HG03342 (cell line): Measurements from ENCODE around the gene ZNHIT1.

Source experiments
- ATAC-seq: cut with Tn5 transposase; IDR thresholded peaks from one replicate; pipeline ENCODE4 v1.9.1; 2021; ENCODE audit warnings: mild to moderate bottlenecking, moderate library complexity; ENCODE audit not compliant: unreplicated experiment

Gene ZNHIT1

GRCh38 chr7:101216860-101217387 is 1.0 kb upstream of the ZNHIT1 start:
- ATAC-seq: no peak

GRCh38 chr7:101218236-101219125 is 516 bp downstream of the ZNHIT1 start:
- peak; percentile 19 for ATAC-seq

GRCh38 chr7:101220295-101220694 is 2.3 kb downstream of the ZNHIT1 start:
- ATAC-seq: no peak

GRCh38 chr7:101222275-101222830 is 4.4 kb downstream of the ZNHIT1 start:
- ATAC-seq: no peak

- no peak for ATAC-seq
Observed at GRCh38 chr7:101223528-101223927, 5.6 kb downstream of the ZNHIT1 start.

GRCh38 chr7:101225650-101226049 is 7.7 kb downstream of the ZNHIT1 start:
- no peak for ATAC-seq

- ATAC-seq: no peak
Observed at GRCh38 chr7:101226721-101227120, 8.8 kb downstream of the ZNHIT1 start.

- ATAC-seq: no peak
Observed at GRCh38 chr7:101231644-101232043, 13.7 kb downstream of the ZNHIT1 start.

- ATAC-seq: no peak
Observed at GRCh38 chr7:101232141-101232850, 14.3 kb downstream of the ZNHIT1 start.

- no peak for ATAC-seq
Observed at GRCh38 chr7:101233907-101234547, 16.1 kb downstream of the ZNHIT1 start.

GRCh38 chr7:101234636-101235035 is 16.7 kb downstream of the ZNHIT1 start:
- ATAC-seq: no peak

GRCh38 chr7:101235050-101235449 is 17.1 kb downstream of the ZNHIT1 start:
- ATAC-seq: no peak

- no peak for ATAC-seq
Observed at GRCh38 chr7:101235522-101235921, 17.6 kb downstream of the ZNHIT1 start.

GRCh38 chr7:101236292-101236835 is 18.4 kb downstream of the ZNHIT1 start:
- ATAC-seq: no peak

- no peak for ATAC-seq
Observed at GRCh38 chr7:101237206-101238067, 19.5 kb downstream of the ZNHIT1 start, which contains the start of gene CLDN15. Gene CLDN15 (minus strand): TSS chr7:101237802. CDS start chr7:101237581, 221 bp downstream.

GRCh38 chr7:101238226-101239182 is 20.5 kb downstream of the ZNHIT1 start:
- ATAC-seq: no peak

- no peak for ATAC-seq
Observed at GRCh38 chr7:101239191-101239950, 21.4 kb downstream of the ZNHIT1 start.

GRCh38 chr7:101239951-101240220 is 21.9 kb downstream of the ZNHIT1 start:
- no peak for ATAC-seq
